ENCODE measurements around the gene MAML2. TPM values are rescaled to one million over a fixed set of nuclear protein-coding genes. Genes with fewer than 3 reads are reported as not detected.

Gene MAML2
- total RNA-seq, 1 experiment from 2014 or later: 2.7 TPM

DNA sequence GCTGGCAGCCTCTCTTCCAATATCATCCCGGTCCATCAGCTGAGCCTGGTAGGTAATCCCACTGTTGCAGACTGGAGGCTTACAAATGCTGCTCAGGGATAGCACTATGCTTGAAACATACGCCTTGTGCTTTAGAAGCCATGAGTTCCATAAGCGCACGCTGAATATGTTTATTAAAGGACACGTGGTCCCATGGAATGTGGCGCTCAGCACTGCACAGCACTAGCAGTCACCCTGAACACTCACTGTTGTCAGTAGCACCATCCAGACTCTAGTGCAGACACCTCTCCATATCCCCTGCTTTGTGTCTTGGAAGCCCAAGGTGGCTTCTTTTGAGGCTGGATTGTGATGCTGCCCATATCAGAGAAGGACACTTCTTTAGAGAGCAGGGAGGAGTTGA lies 120.9 kb downstream of the MAML2 start:
- Histone ChIP-seq H3K27me3 (ENCODE audit: insufficient read depth, low read length) (no peaks in the 10 kb centered on the region), H3K4me2 (ENCODE audit: insufficient read depth, insufficient read length, low read length) (no peak overlapping the region), H3K79me2 (ENCODE audit: insufficient read depth, low read length) (no peaks in the 10 kb centered on the region; the same call in 1 of the 2 replicates), H3T11ph (ENCODE audit: low read length) (no peak overlapping the region), H2BK120ac (ENCODE audit: low read depth, low read length, poor library complexity, severe bottlenecking) (no peak overlapping the region), H3K9me3 (ENCODE audit: control insufficient read depth, low read depth, low read length) (no peaks in the 10 kb centered on the region), H3K23ac (ENCODE audit: insufficient read length, low read depth, low read length) (no peak overlapping the region), H3K4ac (ENCODE audit: low read depth, low read length) (no peak overlapping the region), H3K14ac (ENCODE audit: insufficient read depth, low read length) (no peak overlapping the region), H2AFZ (ENCODE audit: low read length) (no peak overlapping the region), H4K91ac (ENCODE audit: insufficient read length, low read depth, low read length) (no peak overlapping the region), H2BK15ac (ENCODE audit: low read depth, low read length) (no peak overlapping the region), H2BK20ac (ENCODE audit: low read depth, low read length, poor library complexity, severe bottlenecking) (no peak overlapping the region), H2BK12ac (ENCODE audit: insufficient read length, low read depth, low read length) (no peak overlapping the region), H3K9ac (ENCODE audit: extremely low read depth, insufficient read length, low read length) (no peak overlapping the region), H4K20me1 (ENCODE audit: control insufficient read depth, insufficient read depth, insufficient read length) (no peaks in the 10 kb centered on the region), H3K18ac (ENCODE audit: insufficient read length, low read depth, low read length) (no peak overlapping the region), H3K56ac (ENCODE audit: insufficient read length, low read depth, low read length) (no peak overlapping the region), H3K23me2 (ENCODE audit: insufficient read length, low read depth, low read length, poor library complexity, severe bottlenecking) (no peaks in the 10 kb centered on the region), H2BK5ac (ENCODE audit: insufficient read length, low read length) (no peak overlapping the region), H3K27ac (ENCODE audit: insufficient read length, low read depth, low read length) (no peak overlapping the region), H3K4me1 (ENCODE audit: insufficient read depth, low read length) (no peaks in the 10 kb centered on the region; the same call in 1 of the 2 replicates), H4K5ac (ENCODE audit: insufficient read length, low read depth, low read length) (no peak overlapping the region), H3K79me1 (ENCODE audit: insufficient read depth, low read depth, low read length, poor library complexity, severe bottlenecking) (no peaks in the 10 kb centered on the region), H4K8ac (replicated peaks; ENCODE audit: insufficient read length, low read depth, low read length) (no peak overlapping the region), H2AK5ac (ENCODE audit: insufficient read length, low read length) (no peak overlapping the region)
- TF ChIP-seq, protein P1, sequence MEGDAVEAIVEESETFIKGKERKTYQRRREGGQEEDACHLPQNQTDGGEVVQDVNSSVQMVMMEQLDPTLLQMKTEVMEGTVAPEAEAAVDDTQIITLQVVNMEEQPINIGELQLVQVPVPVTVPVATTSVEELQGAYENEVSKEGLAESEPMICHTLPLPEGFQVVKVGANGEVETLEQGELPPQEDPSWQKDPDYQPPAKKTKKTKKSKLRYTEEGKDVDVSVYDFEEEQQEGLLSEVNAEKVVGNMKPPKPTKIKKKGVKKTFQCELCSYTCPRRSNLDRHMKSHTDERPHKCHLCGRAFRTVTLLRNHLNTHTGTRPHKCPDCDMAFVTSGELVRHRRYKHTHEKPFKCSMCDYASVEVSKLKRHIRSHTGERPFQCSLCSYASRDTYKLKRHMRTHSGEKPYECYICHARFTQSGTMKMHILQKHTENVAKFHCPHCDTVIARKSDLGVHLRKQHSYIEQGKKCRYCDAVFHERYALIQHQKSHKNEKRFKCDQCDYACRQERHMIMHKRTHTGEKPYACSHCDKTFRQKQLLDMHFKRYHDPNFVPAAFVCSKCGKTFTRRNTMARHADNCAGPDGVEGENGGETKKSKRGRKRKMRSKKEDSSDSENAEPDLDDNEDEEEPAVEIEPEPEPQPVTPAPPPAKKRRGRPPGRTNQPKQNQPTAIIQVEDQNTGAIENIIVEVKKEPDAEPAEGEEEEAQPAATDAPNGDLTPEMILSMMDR (conservative IDR thresholded peaks at IDR 0.05): no peak
- no peak for DNase-seq
- no peaks in the 10 kb centered on the region for H3K36me3 Mint-ChIP-seq (ENCODE audit: insufficient read depth in 1 of 3, low read depth in 3 of 3)
- no peaks in the 10 kb centered on the region for H3K9me3 Mint-ChIP-seq
- WGBS (ENCODE audit: extremely low coverage, insufficient read length, low lambda C conversion rate): no CpG with 5 or more reads among the region's 6 CpGs
- H3K4me3 Mint-ChIP-seq: no peak overlapping the region
- H3K27ac Mint-ChIP-seq: no peak overlapping the region
- H3K27me3 Mint-ChIP-seq (ENCODE audit: low read depth): no peaks in the 10 kb centered on the region
- H3K4me1 Mint-ChIP-seq: peaks cover 5 to 6% of the 10 kb centered on the region in 2 experiments
